SK-N-SH (cell line): ENCODE measurements around the gene AGTRAP. TPM values are rescaled to one million over a fixed set of nuclear protein-coding genes. Genes with fewer than 3 reads are reported as not detected.

Experiments
- CTCF ChIA-PET: fragments of 300-600, 350-600 bp; formaldehyde crosslinking; extraction: SDS; loops from one replicate; lab custom pipeline; 2021; lab: Yijun Ruan, JAX
- POLR2A ChIA-PET: fragments of 350-600 bp; sonication (Branson Sonifier 250); formaldehyde crosslinking; extraction: SDS; loops from one replicate; lab custom pipeline; 2020; ENCODE audit warnings: antibody characterized with exemption, inconsistent platforms; lab: Yijun Ruan, JAX
- DNase-seq: peaks from one replicate; pipeline ENCODE4 v3.0.0; 2012
- H2AFZ ChIP-seq: fragments of 200-600 bp; sonication (generic); 2 replicates; pipeline ENCODE4 v1.8.1; 2016; ENCODE audit warnings: antibody characterized with exemption, mild to moderate bottlenecking, low read depth
- H3F3A ChIP-seq: fragments of 200-600 bp; sonication (generic); replicated peaks from 2 replicates; pipeline ENCODE3; 2016; ENCODE audit warnings: antibody characterized with exemption, mild to moderate bottlenecking; ENCODE audit not compliant: insufficient read depth
- H3K27ac ChIP-seq, 2 experiments: fragments of 200-500 bp in 1 of 2; fragments of 200-600 bp in 1 of 2; sonication (Bioruptor generic) in 1 of 2; sonication (generic), shearing (Covaris generic) in 1 of 2; 2 replicates each; pipeline versions ENCODE4 v1.5.1 to v1.6.1; 2014 to 2016; ENCODE audit warnings: low read depth in 2 of 2, inconsistent platforms in 1 of 2, low read length in 1 of 2, mild to moderate bottlenecking in 1 of 2, mixed read lengths in 1 of 2
- H3K27me3 ChIP-seq: fragments of 200-600 bp; sonication (generic), shearing (Covaris generic); 2 replicates; pipeline ENCODE4 v1.6.1; 2016; ENCODE audit warnings: mixed run types; ENCODE audit not compliant: insufficient read depth
- H3K36me3 ChIP-seq, 2 experiments: fragments of 200-500 bp in 1 of 2; fragments of 200-600 bp in 1 of 2; sonication (Bioruptor generic) in 1 of 2; sonication (generic) in 1 of 2; replicated peaks in 1 of 2; 2 replicates each; pipeline versions ENCODE3 to v1.5.1; 2014 to 2016; ENCODE audit warnings: low read length in 1 of 2, mild to moderate bottlenecking in 1 of 2; ENCODE audit not compliant: insufficient read depth in 2 of 2, control insufficient read depth in 1 of 2
- H3K4me1 ChIP-seq, 2 experiments: fragments of 200-500 bp in 1 of 2; fragments of 200-600 bp in 1 of 2; sonication (Bioruptor generic) in 1 of 2; sonication (generic), shearing (Covaris generic) in 1 of 2; 2 replicates each; pipeline versions ENCODE4 v1.5.1 to v1.6.1; 2014 to 2016; ENCODE audit warnings: low read depth in 1 of 2, low read length in 1 of 2, mixed run types in 1 of 2; ENCODE audit not compliant: insufficient read depth in 2 of 2, control insufficient read depth in 1 of 2
- H3K4me2 ChIP-seq: fragments of 200-600 bp; sonication (generic), shearing (Covaris generic); 2 replicates; pipeline ENCODE4 v1.6.1; 2017; ENCODE audit warnings: mixed run types
- H3K4me3 ChIP-seq, 2 experiments: fragments of 200-500 bp in 1 of 2; fragments of 200-600 bp in 1 of 2; sonication (Bioruptor generic) in 1 of 2; sonication (generic), shearing (Covaris generic) in 1 of 2; 2 replicates each; pipeline versions ENCODE4 v1.5.1 to v1.8.1; 2014 to 2016; ENCODE audit warnings: low read depth in 2 of 2, inconsistent platforms in 1 of 2, low read length in 1 of 2, mild to moderate bottlenecking in 1 of 2, mixed read lengths in 1 of 2, moderate library complexity in 1 of 2
- H3K79me2 ChIP-seq: fragments of 200-600 bp; sonication (generic); 2 replicates; pipeline ENCODE4 v1.8.1; 2017; ENCODE audit warnings: mild to moderate bottlenecking; ENCODE audit not compliant: insufficient read depth
- H3K9ac ChIP-seq: fragments of 200-600 bp; sonication (generic); 2 replicates; pipeline ENCODE4 v1.6.1; 2017; ENCODE audit warnings: mixed run types
- H3K9me2 ChIP-seq: fragments of 200-600 bp; sonication (generic); 2 replicates; pipeline ENCODE4 v1.6.1; 2017; ENCODE audit warnings: mixed run types
- H3K9me3 ChIP-seq: fragments of 200-600 bp; sonication (generic); 2 replicates; pipeline ENCODE4 v1.6.1; 2017; ENCODE audit warnings: mixed run types, mild to moderate bottlenecking, moderate library complexity
- H4K20me1 ChIP-seq: fragments of 200-600 bp; sonication (generic); 2 replicates; pipeline ENCODE4 v1.6.1; 2017; ENCODE audit warnings: mild to moderate bottlenecking, mixed run types; ENCODE audit not compliant: insufficient read depth
- ELF1 ChIP-seq: IDR thresholded peaks from 2 replicates; pipeline ENCODE4 v1.4.0; 2012
- EZH2phosphoT487 ChIP-seq: fragments of 200-600 bp; sonication (generic); IDR thresholded peaks from 2 replicates; pipeline ENCODE4 v1.6.1; 2017; ENCODE audit warnings: low read depth, mixed run types, mild to moderate bottlenecking, antibody characterized with exemption, moderate library complexity, borderline replicate concordance
- FOXJ3 ChIP-seq: sonication (generic); formaldehyde crosslinking; IDR thresholded peaks from 2 replicates; pipeline ENCODE4 v1.5.1; 2020; ENCODE audit warnings: mild to moderate bottlenecking, missing genetic modification reagents
- GABPA ChIP-seq: IDR thresholded peaks from 2 replicates; pipeline ENCODE4 v1.4.0; 2012; ENCODE audit warnings: low read depth, mild to moderate bottlenecking
- NRF1 ChIP-seq: IDR thresholded peaks from 2 replicates; pipeline ENCODE4 v1.6.1; 2012; ENCODE audit warnings: low read depth, mild to moderate bottlenecking, low read length
- POLR2AphosphoS5 ChIP-seq: IDR thresholded peaks from 2 replicates; pipeline ENCODE4 v1.6.1; 2012; ENCODE audit warnings: low read depth, low read length
- RAD21 ChIP-seq: IDR thresholded peaks from 2 replicates; pipeline ENCODE4 v1.6.1; 2012; ENCODE audit warnings: mild to moderate bottlenecking, low read length
- RCOR1 ChIP-seq: fragments of 150-350 bp; IDR thresholded peaks from 2 replicates; pipeline ENCODE4 v1.6.1; 2017; ENCODE audit warnings: antibody characterized with exemption, low read length
- RFX5 ChIP-seq: IDR thresholded peaks from 2 replicates; pipeline ENCODE4 v1.6.1; 2012; ENCODE audit warnings: mild to moderate bottlenecking, improper control_type of control experiment, low read length
- SIN3A ChIP-seq: IDR thresholded peaks from 2 replicates; pipeline ENCODE4 v1.6.1; 2012; ENCODE audit warnings: low read depth, mild to moderate bottlenecking, low read length, moderate library complexity, borderline replicate concordance
- TEAD4 ChIP-seq: IDR thresholded peaks from 2 replicates; pipeline ENCODE4 v1.4.0; 2012; ENCODE audit warnings: mild to moderate bottlenecking, borderline replicate concordance; ENCODE audit not compliant: insufficient read depth
- WGBS: methylation state at CpG from one replicate; pipeline ENCODE4 v1.1.6; 2017; ENCODE audit warnings: low lambda C conversion rate; 5-methylcytosine and 5-hydroxymethylcytosine counted together
- polyA plus RNA-seq, 3 experiments: library from polyadenylated mRNA; depleted of rRNA; stranded (reverse); fragments of >200 nt; gene quantifications; 2 replicates each; pipeline ENCODE4 v1.2.3, GENCODE V29; 2012
- TF ChIP-seq, protein P1 (sequence below): fragments of 200-600 bp; sonication (generic); IDR thresholded peaks from 2 replicates; pipeline ENCODE4 v1.6.1; 2017; ENCODE audit warnings: antibody characterized with exemption, mild to moderate bottlenecking, moderate library complexity
- TF ChIP-seq, protein P2 (sequence below): IDR thresholded peaks from 2 replicates; pipeline ENCODE4 v1.4.0; 2012; ENCODE audit warnings: low read depth
- TF ChIP-seq, protein P3 (sequence below): IDR thresholded peaks from 2 replicates; pipeline ENCODE4 v1.6.1; 2012; ENCODE audit warnings: mild to moderate bottlenecking, low read depth, low read length, moderate library complexity

Gene AGTRAP
- polyA plus RNA-seq, 1 of the 3 experiments (the other 2 are of a cell fraction): 66.2 TPM

DNA sequence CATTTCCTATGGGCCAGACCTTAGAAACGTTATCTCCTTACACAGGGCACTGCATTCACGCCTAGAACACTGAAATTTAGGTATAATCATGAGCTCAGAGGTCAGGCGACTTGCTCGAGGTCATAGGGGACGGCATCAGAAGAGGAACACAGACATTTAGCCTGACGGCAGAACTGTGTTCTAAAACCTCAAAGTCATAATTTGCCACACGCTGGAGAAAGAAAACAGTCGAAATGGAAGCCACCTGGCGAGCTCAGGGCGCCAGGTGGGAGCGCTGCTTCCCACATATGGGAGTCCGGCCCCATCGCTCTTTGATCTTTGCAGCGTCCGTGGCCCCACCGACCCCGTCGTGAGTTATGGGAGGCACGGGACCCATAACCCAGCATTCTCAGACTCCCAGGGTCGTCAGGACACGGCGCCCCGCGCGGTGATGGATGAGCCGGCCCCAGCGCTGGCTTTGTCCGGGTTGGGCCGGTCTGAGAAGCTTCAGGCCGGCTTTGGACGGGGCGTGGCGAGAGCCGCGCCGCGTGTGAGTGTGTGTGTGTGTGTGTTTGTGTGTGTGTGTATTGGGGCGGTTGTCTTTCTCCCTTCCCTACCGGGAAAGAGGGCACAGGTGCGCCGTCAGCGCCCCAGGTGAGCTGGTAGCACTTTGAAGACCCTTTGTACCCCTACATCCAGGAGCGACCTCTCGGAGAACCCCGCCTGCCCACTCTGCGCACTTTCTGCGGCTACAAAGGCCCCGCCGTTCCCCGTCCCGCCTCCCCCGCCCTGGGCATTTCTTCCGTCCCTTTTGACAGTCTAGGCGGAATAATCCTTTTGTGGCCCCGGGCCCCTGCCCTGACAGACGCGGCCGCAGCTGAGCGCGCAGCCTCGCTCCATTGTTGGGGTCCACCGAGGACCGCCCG is 45.3 kb upstream of the AGTRAP start:
- TF ChIP-seq RFX5 (no peak), EZH2phosphoT487 (no peak), NRF1 (no peak), TEAD4 (no peak), ELF1 (no peak)
- TF ChIP-seq, protein P1, sequence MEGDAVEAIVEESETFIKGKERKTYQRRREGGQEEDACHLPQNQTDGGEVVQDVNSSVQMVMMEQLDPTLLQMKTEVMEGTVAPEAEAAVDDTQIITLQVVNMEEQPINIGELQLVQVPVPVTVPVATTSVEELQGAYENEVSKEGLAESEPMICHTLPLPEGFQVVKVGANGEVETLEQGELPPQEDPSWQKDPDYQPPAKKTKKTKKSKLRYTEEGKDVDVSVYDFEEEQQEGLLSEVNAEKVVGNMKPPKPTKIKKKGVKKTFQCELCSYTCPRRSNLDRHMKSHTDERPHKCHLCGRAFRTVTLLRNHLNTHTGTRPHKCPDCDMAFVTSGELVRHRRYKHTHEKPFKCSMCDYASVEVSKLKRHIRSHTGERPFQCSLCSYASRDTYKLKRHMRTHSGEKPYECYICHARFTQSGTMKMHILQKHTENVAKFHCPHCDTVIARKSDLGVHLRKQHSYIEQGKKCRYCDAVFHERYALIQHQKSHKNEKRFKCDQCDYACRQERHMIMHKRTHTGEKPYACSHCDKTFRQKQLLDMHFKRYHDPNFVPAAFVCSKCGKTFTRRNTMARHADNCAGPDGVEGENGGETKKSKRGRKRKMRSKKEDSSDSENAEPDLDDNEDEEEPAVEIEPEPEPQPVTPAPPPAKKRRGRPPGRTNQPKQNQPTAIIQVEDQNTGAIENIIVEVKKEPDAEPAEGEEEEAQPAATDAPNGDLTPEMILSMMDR: no peak
- H3K27ac ChIP-seq: no peak overlapping the region
- ChIA-PET POLR2A (interaction anchor here (1.3 kb wide), 1 partner anchor 38 kb away, joined by 3 read pairs; no protein-coding TSS in a partner anchor), CTCF (interaction anchor here (0.6 to 3.4 kb wide), 14 partner anchors 9 to 408 kb away, joined by 3 to 13 read pairs (median 4); partner anchors contain the start of gene FBXO6)
- H3K9me2 ChIP-seq: no peaks in the 10 kb centered on the region
- peaks cover 14% of the 10 kb centered on the region for H3K27me3 ChIP-seq
- no peaks in the 10 kb centered on the region for H3K79me2 ChIP-seq
- no peaks in the 10 kb centered on the region for H3K36me3 ChIP-seq
- H4K20me1 ChIP-seq: 0 out of 2 replicates have a peak, but pooled peaks cover 5% of the 10 kb centered on the region
- peaks cover 16% of the 10 kb centered on the region for H3F3A ChIP-seq
- peak overlapping the region; percentile 40 to 46 for H3K4me3 ChIP-seq
- no peaks in the 10 kb centered on the region for H3K9me3 ChIP-seq
- H2AFZ ChIP-seq: no peak overlapping the region
- H3K9ac ChIP-seq: peak overlapping the region; percentile 28; the same call in 1 of the 2 replicates
- peak overlapping the region; percentile 72 for H3K4me2 ChIP-seq
- WGBS: 22% methylated on average over 36 of the region's 64 CpGs
- DNase-seq: peak; percentile 71
- H3K4me1 ChIP-seq: peaks cover 6 to 15% of the 10 kb centered on the region in 2 experiments; a peak in 3 of 4 replicates

DNA sequence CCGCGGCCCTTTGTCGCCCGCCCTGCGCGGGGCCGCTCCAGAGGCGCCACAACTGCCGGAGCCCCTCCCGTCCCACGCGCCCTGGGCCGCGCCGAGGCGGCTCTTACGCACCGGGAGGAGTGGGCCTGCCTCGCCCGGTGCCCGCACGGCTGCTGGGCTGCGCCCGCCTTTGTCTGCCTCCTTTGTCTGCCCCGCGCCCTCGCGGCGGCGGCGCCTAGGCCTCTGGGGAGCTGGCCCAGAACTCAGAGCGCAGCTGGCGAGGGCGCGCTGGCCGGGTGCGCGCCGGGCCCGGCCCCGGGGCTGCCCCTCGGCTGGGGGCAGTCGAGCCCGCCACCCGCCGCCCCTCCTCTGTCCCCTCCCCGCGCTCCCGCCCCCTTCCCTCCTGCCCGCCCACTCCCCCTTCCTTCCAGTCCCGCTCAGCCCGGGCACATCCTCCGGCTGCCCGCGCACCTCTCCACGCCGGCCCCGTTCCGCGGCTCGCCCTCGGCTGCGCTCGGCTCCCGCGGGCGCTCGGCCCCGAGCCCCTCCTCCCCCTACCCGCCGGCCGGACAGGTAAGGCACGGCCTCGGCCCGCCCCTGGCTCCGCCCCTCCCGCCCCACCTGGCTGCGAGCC is 44.5 kb upstream of the AGTRAP start, which contains the start of gene DRAXIN:
Gene DRAXIN (plus strand): TSS at position 409 of the 613 bp plus-strand sequence. CDS start 14,549 bp downstream, outside the sequence.
- DNase-seq: peak; percentile 93
- CTCF ChIA-PET: interaction anchor here (1.1 to 3.4 kb wide), 9 partner anchors 9 to 115 kb away, joined by 3 to 13 read pairs (median 4); partner anchors contain the start of gene FBXO6
- Histone ChIP-seq H4K20me1 (0 out of 2 replicates have a peak, but pooled peaks cover 5% of the 10 kb centered on the region), H2AFZ (no peak within 1 kb of the TSS), H3K79me2 (no peaks in the 10 kb centered on the region), H3K9ac (peak within 1 kb of the TSS; percentile 28; the same call in 1 of the 2 replicates), H3K9me3 (no peaks in the 10 kb centered on the region), H3K4me3 (peak within 1 kb of the TSS; percentile 40 to 46), H3K36me3 (no peaks in the 10 kb centered on the region), H3F3A (peaks cover 16% of the 10 kb centered on the region), H3K27me3 (peaks cover 14% of the 10 kb centered on the region), H3K9me2 (no peaks in the 10 kb centered on the region), H3K4me2 (peak within 1 kb of the TSS; percentile 76), H3K4me1 (peaks cover 6 to 15% of the 10 kb centered on the region in 2 experiments; a peak in 3 of 4 replicates), H3K27ac (no peak within 1 kb of the TSS)
- POLR2A ChIA-PET: interaction anchor here (1.0 kb wide), 1 partner anchor 37 kb away, joined by 3 read pairs; the partner anchor contains the start of genes FBXO2 and FBXO44
- WGBS: 0% methylated on average over 5 of the region's 78 CpGs
- TF ChIP-seq, protein P2, sequence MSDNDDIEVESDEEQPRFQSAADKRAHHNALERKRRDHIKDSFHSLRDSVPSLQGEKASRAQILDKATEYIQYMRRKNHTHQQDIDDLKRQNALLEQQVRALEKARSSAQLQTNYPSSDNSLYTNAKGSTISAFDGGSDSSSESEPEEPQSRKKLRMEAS: no peak
- no peak for TF ChIP-seq RCOR1
- TF ChIP-seq, protein P3, sequence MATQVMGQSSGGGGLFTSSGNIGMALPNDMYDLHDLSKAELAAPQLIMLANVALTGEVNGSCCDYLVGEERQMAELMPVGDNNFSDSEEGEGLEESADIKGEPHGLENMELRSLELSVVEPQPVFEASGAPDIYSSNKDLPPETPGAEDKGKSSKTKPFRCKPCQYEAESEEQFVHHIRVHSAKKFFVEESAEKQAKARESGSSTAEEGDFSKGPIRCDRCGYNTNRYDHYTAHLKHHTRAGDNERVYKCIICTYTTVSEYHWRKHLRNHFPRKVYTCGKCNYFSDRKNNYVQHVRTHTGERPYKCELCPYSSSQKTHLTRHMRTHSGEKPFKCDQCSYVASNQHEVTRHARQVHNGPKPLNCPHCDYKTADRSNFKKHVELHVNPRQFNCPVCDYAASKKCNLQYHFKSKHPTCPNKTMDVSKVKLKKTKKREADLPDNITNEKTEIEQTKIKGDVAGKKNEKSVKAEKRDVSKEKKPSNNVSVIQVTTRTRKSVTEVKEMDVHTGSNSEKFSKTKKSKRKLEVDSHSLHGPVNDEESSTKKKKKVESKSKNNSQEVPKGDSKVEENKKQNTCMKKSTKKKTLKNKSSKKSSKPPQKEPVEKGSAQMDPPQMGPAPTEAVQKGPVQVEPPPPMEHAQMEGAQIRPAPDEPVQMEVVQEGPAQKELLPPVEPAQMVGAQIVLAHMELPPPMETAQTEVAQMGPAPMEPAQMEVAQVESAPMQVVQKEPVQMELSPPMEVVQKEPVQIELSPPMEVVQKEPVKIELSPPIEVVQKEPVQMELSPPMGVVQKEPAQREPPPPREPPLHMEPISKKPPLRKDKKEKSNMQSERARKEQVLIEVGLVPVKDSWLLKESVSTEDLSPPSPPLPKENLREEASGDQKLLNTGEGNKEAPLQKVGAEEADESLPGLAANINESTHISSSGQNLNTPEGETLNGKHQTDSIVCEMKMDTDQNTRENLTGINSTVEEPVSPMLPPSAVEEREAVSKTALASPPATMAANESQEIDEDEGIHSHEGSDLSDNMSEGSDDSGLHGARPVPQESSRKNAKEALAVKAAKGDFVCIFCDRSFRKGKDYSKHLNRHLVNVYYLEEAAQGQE: no peak
- no peak for TF ChIP-seq FOXJ3
- no peak for TF ChIP-seq POLR2AphosphoS5
- TF ChIP-seq RFX5: no peak
- no peak for TF ChIP-seq SIN3A
- TF ChIP-seq RAD21: no peak
- TF ChIP-seq, protein P1: no peak
- no peak for TF ChIP-seq GABPA
- TF ChIP-seq ELF1: no peak
- no peak for TF ChIP-seq NRF1
